Hippocampal formation (tissue), 2 donors: ENCODE results near the gene GATB.

Source experiments
- DNase-seq, 2 donors: peaks; one replicate each; lab custom pipeline; 2025; lab: John Stamatoyannopoulos, UW

GATB gene

DNA sequence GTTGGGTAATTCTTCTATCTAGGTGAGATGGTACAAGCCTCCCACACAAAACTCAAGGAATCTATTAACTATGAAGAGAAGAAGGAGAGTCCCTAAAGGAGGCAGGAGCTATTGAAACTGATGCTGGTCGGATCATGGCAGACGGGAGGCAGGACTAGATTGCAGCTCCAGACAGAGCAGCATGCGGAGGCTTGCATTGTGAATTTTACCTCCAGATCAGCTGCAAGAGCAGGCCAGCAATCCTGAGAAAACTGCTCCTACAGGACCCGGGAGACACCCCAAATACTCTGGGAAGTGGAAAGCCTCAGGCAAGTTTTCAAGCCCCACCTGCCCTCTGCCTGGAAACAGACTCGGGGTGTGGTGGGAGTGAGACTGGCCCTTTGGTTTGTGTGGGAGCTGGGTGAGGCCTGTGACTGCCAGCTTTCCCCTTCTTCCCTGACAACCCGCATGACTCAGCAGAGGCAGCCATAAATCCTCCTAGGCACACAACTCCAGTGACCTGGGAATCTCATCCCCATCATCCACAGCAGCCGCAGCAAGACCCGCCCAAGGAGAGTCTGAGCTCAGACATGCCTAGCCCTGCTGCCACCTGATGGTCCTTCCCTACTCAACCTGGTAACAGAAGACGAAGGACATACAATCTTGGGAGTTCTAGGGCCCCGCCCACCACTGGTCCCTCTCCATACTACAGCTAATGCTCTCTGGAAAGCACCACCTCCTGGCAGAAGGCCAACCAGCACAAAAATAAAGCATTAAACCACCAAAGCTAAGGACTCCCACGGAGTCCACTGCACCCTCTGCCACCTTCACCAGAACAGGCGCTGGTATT lies 30.9 kb downstream of the GATB start:
- no peak for DNase-seq

DNA sequence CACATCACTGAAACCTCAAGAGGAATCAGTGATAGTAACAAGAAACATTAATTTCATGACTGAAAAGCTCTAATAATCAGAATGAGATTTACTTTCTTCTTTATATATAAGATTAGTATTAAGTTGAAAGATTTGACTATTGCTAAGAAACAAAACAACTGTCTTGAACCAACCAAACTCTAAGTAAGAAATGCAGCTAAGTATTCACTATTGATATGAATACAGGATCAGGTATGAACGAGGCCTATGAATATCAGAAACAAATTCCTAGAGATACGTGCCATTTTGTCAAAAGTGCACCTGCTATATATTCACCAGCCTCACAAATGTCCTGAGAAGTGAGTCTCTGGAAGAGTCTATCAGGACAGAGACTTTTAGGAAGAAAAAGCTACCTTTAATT lies 32.1 kb downstream of the GATB start:
- no peak for DNase-seq

DNA sequence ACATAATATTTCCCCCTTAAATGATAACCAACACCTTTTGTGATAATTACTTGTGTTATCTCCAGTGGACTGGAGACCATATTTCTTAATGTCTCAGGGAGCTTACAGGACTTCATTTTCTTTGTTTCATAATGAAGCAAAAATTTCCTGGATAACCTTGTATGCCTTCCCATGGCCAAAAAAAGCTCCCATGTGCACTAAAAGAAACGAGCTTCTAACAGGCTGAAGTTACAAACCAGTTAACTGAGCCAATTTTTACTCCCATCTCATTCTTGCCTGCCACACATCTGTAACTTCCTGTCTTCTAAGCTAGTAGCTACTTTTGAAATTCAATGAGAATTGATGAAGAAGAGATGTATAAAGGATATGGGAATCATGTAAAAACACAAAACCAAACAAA lies 32.8 kb downstream of the GATB start:
- DNase-seq, result no peak

DNA sequence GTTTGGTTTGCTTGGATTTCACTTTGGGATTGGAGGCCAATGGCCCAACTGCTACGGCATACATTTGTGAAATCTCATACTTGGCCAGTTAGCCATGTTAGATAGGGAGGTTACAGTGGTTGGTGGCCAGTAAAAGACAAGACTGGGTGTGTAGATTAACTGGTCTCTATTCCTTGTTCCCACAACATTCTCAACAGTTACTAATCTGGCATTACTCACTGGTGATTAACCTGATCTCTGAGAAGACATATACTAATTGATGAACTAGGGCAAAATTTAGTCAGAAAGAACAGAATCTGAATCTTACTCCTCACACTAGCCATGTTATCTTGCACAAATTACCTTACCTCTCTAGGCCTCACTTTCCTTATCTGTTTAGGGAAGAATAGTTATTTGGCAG lies 33.4 kb downstream of the GATB start:
- no peak for DNase-seq

DNA sequence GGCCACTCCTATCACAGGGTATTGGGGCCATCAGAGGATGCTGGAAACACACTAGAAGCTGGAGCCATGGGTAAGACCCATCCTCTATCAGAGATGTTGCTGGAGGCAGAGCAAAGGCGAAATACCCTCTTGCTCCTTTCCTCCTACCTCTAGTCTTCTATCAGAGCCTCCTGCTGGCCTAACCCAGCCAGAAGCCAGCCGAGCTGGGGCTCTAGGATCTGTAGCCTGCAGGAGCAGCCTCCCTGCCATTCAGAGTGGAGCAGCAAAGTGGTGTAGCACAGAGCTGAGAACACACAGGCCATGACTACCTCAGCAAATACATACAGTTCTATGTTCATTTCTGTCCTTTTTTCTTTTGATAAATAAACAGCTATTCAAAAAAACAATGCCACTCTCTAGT lies 35.7 kb downstream of the GATB start:
- no peak for DNase-seq

DNA sequence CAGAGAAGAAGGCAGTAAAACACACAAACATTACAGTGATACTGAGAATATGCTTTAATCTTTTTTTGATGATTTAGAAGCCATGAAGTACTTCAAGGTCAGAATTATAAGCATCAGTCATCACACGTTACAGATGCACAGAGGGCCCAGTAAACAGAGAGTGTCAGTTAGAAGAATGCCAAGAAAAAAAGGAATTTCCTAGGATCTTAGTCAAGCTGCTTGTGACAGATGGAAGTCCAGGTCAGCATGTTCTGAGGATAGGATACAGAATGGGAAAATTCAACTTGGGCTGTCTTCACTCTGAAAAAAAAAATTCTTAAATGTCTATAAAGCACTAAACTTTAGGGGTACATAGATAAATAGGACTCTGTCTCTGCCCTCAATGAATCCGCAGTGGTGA lies 38.9 kb downstream of the GATB start:
- DNase-seq, result no peak

DNA sequence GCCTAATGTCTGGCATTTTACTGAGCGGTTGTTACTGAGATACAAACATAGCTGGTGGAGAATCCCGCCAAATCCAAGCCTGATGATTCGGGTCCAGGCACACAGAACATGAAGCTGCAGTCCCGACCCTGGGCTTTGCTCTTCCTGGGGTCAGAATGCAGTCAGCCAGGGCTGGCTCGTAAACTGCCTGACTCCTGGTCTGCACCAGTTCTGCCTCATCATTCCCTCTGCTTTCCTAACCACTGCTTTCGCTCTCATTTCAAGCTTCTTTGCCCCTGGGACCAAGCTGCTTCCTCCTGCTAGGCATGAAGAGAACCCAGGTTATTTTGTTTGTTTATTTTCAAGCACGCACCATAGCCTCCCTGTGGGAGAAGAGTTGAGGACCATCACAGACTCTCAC lies 39.3 kb downstream of the GATB start:
- DNase-seq, result no peak

DNA sequence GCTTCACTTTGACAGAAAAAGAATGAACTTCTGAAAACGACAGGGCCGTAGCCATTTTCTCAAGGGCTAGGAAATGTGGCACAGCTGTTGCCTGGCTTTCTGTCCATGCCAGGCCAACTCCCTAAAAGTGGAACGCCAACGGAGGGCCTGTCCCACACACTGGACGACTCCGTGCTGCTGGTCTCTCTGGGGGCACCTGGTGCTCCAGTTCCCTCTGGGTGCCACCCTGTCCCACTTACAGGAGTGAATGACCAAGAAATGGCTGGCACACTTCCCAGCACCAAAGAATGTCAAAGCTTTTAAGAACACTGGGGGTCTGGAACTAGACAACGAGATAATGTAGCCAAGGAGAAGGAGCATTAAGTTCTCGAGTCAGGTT lies 40.9 kb downstream of the GATB start:
- DNase-seq, result no peak

DNA sequence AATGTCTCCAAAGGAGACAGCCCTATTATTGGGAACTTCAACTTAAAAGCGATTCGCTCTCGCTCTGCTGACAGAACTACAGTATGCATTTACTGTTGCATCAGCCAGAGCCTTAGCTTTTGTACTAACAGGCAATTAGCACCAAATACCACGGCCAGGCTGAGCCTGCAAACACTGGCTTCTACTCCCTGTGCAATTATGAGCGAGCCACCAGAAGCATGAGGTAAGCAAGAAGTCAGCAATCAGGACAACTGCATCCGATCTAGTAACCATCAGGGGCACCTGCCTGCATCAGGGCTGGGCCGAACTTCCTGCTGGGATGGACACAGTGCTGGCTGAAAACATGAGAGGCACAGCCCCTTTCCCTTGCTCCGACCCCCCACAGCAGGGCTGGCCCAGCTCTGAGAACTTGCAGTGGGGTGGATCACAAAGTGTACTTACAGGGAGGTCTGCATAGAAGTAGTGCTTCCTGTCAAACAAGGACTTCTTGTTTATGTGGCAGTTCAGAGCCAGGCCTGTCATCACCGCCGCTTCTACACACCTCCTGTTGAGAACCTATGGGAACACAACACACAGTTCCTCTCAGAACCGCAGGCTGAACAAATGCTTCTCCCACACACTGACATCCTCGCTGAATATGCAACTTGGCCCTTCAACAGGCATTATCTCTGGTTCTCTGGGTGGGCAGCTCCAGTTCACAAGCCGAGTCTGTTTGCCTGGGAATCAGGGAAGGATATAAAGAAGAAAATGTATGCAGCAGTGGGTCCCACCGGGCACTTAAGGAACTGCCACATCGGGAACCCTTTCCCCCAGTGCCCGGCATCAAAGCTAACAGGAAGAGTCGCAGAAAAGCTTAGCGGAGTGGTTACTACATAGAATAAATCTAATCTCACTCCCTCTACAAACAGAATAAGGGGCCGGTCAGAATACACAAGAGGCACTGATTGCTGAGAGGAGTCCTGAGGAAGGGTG lies 41.5 kb downstream of the GATB start:
- DNase-seq, result no peak

DNA sequence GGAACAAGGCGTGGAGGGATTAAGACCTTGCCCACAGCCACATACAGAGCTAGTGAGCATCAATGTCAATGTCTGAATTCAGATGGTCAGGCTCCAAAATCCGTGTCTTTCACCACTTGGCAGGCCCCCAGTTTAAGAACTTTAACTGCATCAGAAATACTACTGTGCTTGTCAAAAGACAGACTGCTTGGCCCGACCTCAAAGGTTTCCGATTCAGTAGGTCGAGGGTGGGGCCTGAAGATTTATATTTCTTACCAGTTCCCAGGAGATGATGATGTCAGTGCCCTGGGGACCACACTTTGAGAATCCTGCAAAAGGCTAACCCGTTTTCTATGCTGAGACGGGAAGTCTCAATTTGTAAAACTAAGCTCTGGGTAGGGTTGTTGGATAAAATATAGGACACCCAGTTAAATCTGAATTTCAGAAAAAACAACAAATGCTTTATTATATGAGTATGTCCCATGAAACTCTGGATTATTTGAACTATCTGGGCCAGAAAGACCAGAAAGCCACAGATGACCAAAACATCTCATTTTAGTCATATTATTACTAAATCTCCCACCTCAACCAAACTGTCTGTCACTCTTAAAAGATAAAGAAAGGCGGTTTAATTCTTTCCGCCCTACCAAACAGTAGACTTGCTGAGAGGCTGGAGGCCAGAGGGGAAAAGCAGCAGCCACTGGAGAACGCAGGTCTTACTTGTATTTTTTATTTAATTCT lies 42.7 kb downstream of the GATB start:
- no peak for DNase-seq

DNA sequence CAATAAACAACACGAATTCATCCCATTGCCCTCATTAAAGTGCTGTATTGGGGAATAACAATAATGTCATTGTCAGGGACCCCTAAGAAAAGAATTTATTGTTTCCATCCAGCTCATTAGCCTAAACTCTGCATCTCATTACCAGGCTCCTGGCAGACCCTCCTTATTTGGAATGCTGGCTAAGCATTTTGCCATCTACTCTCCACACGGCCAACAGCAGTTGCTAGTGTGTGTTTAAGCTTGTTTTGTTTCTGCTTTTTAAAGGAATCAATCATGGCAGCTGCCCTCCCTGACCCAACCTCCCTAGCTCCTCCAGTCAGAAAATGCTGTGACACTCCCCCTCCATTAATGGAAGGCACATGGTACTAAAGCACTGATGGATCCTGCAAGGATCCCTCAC lies 43.5 kb downstream of the GATB start:
- peak; percentile 59 to 95 for DNase-seq

DNA sequence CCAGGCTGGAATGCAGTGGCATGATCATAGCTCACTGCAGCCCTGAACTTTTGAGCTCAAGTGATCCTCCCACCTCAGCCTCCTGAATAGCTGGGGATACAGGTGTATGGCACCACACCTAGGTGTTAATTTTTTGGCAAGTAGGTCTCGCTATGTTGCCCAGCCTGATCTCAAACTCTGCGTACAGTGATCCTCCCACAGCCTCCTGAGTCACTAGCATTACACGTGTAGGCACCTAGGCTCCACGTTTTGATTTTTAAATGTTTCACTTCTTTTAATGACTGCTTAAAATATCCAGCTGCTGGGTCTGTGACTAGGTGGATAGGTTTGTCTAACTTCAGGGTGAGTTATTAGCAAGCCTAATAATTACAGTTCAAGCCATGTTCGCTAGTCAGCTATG lies 44.5 kb downstream of the GATB start:
- DNase-seq, result no peak

DNA sequence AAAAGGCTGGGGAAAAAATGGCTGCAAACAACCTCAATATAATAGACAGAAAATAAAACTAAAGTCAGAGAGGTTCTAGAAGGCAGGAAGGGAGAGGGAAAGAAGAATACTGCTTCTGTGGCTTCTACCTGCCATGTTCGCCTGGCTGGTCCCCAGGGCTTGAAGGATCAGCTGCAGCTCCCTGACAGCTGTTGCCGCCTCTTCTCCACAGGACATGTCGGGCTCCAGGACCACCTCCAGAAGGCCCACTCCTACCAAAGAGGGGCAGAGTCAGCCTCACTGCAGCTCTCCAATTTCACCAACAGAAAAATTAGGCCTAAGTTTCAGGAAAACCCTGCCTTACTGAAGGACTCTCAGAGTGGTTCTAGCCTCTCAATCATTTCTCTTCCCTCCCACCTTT lies 44.9 kb downstream of the GATB start:
- DNase-seq, result no peak

DNA sequence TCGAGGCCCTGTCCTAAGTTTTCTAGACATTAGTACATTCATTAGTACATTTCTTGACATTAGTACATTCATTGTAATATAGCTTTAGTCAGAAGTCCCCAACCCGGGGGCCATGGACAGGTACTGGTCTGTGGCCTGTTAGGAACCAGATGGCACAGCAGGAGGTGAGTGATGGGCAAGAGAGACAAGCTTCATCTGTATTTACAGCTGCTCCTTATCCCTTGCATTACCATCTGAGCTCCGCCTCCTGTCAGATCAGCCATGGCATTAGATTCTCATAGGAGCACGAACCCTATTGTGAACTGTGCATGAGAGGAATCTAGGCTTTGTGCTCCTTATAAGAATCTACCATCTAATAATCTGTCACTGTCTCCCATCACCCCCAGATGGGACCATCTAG lies 48.0 kb downstream of the GATB start:
- no peak for DNase-seq

DNA sequence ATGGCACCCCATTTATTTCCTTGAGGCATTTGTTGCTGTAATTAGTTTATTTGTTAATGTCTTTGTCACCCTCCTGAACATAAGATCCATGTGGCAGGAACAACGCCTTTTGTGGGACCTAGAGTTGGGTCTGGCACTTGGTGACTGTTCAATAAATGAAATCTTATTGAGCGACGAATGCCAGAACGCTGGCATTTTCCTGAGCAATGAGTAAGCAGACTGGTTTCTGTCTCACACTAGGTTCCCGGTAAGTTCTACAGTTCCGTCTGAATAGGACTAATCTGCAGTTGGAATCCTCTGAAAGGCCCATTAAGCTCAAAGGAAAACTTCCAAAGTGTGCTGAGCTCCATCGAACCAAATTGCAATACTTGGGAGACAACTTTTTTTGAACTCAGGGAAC lies 49.2 kb downstream of the GATB start:
- peak in 1 of 2 donors; percentile 39 for DNase-seq

DNA sequence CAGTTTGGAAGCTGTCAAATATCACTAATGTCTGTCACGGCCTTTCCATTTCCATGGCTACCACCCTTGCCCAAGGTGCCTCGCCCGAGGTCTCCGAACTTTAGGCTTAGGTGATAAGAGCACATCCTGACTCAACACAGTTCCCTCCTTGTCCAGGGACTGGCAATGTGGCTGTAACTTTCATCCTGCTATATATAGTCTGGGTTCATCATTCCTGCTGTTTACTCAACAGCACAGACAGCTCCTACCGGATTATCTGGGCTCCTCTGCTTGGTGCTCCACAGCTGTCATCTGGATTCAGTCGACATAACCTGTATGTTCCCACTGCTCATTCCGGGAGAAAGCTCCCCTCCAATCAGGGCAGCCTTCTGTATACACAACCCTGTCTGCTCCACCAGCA lies 51.2 kb downstream of the GATB start:
- DNase-seq, result no peak

DNA sequence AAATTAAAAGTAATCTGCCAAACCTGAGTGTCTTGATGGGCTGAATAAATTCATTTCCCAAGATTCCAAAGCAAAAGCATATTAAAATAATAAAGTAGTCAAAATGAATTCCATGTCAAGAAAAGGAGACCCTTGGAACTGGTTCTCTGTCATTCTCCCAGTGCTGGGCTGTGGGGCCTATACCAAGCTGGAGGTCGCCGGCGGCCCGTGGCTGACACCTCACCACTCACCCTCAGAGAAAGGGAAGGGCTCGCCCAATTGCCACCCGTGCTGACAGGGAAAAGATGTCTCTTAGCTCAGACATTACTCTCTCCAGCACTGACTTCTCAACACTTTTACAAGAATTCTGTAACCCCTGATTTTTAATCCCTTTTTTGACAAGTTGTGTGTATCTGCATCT lies 51.7 kb downstream of the GATB start:
- no peak for DNase-seq

DNA sequence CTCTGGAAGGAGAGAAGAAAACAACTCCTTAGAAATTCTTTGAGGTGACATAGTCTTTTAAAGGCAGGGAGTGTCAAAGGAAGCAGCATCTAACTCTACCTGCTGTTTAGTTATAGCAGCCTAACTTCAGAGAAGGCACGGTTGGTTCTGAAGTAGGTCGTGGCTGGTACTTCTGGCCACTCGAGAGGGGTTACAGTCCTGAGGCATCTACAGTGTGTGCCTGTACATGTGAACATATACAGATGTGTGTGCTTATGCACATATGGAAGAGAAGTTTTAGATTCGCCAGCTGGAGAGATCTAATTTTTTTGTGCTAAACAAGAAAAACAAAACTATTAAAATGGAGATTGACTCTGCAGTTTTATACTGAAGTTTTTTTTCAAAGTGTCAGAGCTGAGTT lies 52.7 kb downstream of the GATB start:
- DNase-seq, result no peak

DNA sequence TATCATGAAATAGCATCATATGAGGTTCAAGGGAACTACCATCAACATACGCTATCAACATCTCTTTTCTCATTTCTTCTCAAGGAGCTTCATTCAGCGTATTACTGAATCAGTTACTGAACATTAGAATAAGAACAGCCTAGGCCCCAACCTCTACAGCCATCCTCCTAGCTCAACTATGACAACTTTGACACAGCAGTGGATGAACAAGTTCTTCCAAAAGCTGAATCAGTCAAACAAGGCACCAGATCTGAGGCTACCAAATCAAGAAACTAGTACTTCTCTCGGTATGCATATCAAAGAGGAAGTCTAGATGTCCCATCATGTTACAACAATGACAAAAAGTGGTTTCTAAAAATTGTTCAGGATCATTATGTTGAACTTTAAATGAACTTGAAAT lies 57.4 kb downstream of the GATB start:
- no peak for DNase-seq

DNA sequence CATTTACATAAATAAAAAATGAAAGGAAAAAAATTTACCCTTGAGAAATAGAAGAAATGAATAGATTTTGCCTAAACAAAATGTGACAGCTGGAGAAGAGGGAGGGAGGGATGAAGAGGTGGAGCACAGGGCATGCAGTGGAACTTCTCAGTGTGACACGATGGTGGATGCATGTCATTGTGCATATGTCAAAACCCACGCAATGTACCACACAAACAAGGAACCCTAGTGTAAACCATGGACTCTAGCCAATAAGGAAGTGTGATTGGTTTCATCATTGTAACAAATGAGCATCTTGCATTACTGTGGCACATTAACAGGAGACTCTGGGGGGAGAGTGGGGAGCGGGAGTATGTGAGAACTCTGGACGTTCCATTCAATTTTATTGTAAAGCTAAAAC lies 58.6 kb downstream of the GATB start:
- DNase-seq, result no peak

DNA sequence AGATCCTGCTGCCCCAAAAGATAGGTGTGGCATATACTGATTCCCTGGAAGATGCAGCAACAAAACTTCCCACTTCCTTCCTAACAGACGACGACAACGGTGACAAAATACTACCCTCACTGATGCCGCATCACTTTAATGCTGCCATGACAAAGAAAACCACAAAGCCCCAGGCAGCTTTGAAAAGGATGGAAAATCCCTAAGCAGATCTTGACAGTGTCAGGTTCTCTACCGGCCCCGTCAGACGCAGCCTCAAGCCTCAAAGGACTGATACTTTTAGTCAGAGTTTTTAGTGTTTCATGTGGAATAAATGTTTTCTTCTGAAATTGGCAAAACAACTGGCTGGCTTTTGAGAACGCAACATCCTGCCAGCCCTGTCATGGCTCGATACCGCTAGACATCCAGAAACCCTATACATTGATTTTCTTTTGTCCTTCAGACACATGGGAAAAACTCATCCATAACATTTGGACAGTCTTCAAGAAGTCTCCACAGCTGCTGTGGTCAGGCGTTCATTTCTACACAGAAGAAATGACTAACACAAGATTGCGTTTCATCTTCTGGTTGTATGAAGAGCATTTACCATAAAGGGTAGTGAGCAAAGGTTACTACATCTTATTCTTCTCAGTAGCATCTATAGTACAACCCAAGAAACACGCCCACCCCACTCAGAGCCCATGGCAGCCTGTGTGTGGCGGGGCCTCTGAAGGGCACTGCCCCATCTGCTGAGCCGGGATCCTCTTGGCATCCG lies 60.1 kb downstream of the GATB start:
- no peak for DNase-seq

DNA sequence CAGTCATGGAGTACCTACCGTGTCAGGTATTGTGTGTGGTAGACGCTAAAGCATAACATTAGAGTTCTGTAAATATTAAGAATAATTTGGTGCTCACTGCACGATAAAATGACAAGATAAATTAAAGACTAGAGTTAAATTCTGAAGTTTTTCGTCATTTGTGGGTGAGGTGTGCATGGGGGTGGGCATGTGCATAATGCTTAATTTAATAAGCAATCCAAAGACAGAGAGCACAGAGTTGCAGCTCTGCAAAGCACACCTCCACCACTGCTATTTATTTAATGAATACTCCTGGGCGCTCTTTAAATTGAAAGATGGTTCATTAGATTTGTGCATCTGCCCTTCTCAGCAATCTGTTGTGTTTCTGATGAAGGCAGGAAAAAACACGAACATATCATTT lies 62.6 kb downstream of the GATB start:
- DNase-seq, result no peak
